Panc1 (cell line): ENCODE results near the gene FUT8.

Experiments
- CTCF ChIP-seq: fragments of 450-650 bp; IDR thresholded peaks from 2 replicates; pipeline ENCODE4 v1.5.1; 2017; ENCODE audit warnings: mild to moderate bottlenecking
- POLR2AphosphoS5 ChIP-seq: IDR thresholded peaks from 2 replicates; pipeline ENCODE4 v1.6.1; 2012; ENCODE audit warnings: mild to moderate bottlenecking, low read depth, low read length, moderate library complexity
- REST ChIP-seq, 2 experiments: IDR thresholded peaks; 2 replicates each; pipeline ENCODE4 v1.6.1; 2011 to 2012; ENCODE audit warnings: low read depth in 2 of 2, control low read depth in 1 of 2, low read length in 1 of 2, mild to moderate bottlenecking in 1 of 2, moderate library complexity in 1 of 2; ENCODE audit not compliant: insufficient read depth in 1 of 2
- SIN3A ChIP-seq: IDR thresholded peaks from 2 replicates; pipeline ENCODE4 v1.6.1; 2012; ENCODE audit warnings: low read depth, mild to moderate bottlenecking, low read length, moderate library complexity, borderline replicate concordance; ENCODE audit not compliant: insufficient read depth

- TF ChIP-seq CTCF: no peak
- no peak for TF ChIP-seq REST (IDR thresholded peaks at IDR 0.05; ENCODE audit: insufficient read depth in 1 of 2, low read depth in 2 of 2, low read length in 1 of 2)
- TF ChIP-seq POLR2AphosphoS5: no peak
- no peak for TF ChIP-seq SIN3A
Measured at GRCh38 chr14:65446159-65446558, 33.6 kb downstream of the FUT8 start.
